Mesodermal cell (in vitro differentiated cells): ENCODE results near the gene TGM6.

ENCODE experiments used
- H3K27ac ChIP-seq: 2 replicates; pipeline ENCODE4 v1.7.0; 2013; ENCODE audit warnings: mild to moderate bottlenecking, low read depth, low read length, moderate library complexity; ENCODE audit not compliant: severe bottlenecking
- H3K36me3 ChIP-seq: 2 replicates; pipeline ENCODE4 v1.7.1; 2013; ENCODE audit warnings: mild to moderate bottlenecking, low read length, moderate library complexity; ENCODE audit not compliant: control insufficient read depth, insufficient read depth
- H3K4me1 ChIP-seq: one replicate; pipeline ENCODE4 v1.7.1; 2013; ENCODE audit warnings: mild to moderate bottlenecking, low read length; ENCODE audit not compliant: insufficient read depth, control insufficient read depth, poor library complexity, severe bottlenecking
- H3K4me3 ChIP-seq: 2 replicates; pipeline ENCODE4 v1.7.0; 2013; ENCODE audit warnings: low read length, control low read depth, mild to moderate bottlenecking; ENCODE audit not compliant: insufficient read depth, poor library complexity, severe bottlenecking; ENCODE audit errors: extremely low read depth
- H3K9me3 ChIP-seq: 2 replicates; pipeline ENCODE4 v1.7.1; 2013; ENCODE audit warnings: mild to moderate bottlenecking, low read length, moderate library complexity; ENCODE audit not compliant: control insufficient read depth
- WGBS, 2 experiments: methylation state at CpG; one replicate each; pipeline ENCODE4 v1.1.5; 2013; ENCODE audit warnings: missing lambda C conversion rate in 2 of 2; ENCODE audit not compliant: insufficient coverage in 2 of 2; 5-methylcytosine and 5-hydroxymethylcytosine counted together

The TGM6 gene

DNA sequence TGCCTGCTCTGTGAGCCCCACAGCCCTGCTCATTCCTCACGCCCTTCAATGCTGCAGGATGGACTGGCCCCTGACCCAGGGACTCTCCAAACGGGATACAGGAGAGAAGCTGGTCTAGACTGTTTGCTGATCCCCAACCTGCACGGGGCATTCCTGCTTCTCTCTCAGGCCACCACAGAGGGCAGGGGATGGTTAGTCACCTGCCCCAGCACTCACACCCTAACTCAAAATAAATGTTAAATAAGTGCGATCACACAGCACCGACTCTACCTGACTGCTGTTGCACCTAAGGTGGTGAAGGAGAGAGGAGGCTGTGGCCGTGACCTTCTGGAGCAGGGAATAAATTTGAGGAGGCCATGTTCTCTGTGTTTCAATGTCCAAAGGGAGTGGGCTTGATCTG, 39.9 kb upstream of the TGM6 start:
- 92 to 98% methylated on average over 5 to 6 of the region's 6 CpGs for WGBS, 2 experiments
- no peaks in the 10 kb centered on the region for H3K9me3 ChIP-seq
- H3K4me3 ChIP-seq: no peak overlapping the region
- no peak overlapping the region for H3K27ac ChIP-seq
- H3K36me3 ChIP-seq: no peaks in the 10 kb centered on the region
- H3K4me1 ChIP-seq: no peaks in the 10 kb centered on the region

- no peak overlapping the region for H3K4me3 ChIP-seq
- H3K27ac ChIP-seq: no peak overlapping the region
- 85 to 93% methylated on average over 6 to 7 of the region's 7 CpGs for WGBS, 2 experiments
- H3K36me3 ChIP-seq: no peaks in the 10 kb centered on the region
- no peaks in the 10 kb centered on the region for H3K9me3 ChIP-seq
- no peaks in the 10 kb centered on the region for H3K4me1 ChIP-seq
These were observed 39.4 kb upstream of the TGM6 start for GRCh38 chr20:2341336-2341735.

DNA sequence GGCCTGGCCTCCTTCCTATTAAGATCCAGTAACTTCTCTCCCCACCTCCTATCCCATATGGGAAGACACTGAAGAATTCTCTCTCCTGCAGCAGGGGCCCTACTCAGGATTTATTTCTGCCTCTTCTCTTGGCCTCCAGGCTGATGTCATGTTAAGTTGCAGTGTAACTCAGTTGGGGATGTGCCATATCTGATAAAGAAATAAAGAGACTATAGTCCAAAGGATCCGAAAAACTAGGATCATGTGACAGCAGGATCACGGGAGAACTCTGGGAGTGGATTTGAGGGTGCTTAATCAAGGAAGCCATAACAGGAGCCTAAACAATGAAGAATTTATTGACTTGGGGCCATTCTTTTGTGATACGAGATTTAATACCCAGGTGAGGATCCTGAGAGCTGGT, 38.5 kb upstream of the TGM6 start:
- Histone ChIP-seq H3K27ac (no peak overlapping the region), H3K4me3 (no peak overlapping the region), H3K9me3 (no peaks in the 10 kb centered on the region), H3K4me1 (no peaks in the 10 kb centered on the region), H3K36me3 (no peaks in the 10 kb centered on the region)
- 96 to 98% methylated on average over 3 of the region's 3 CpGs for WGBS, 2 experiments

GRCh38 chr20:2346188-2346587, 34.5 kb upstream of the TGM6 start:
- Histone ChIP-seq H3K4me1 (peaks cover 13% of the 10 kb centered on the region), H3K4me3 (no peak overlapping the region), H3K9me3 (no peaks in the 10 kb centered on the region), H3K27ac (no peak overlapping the region), H3K36me3 (no peaks in the 10 kb centered on the region)
- WGBS, 2 experiments: 47 to 55% methylated on average over 3 of the region's 3 CpGs

GRCh38 chr20:2348336-2348735, 32.4 kb upstream of the TGM6 start:
- no peak overlapping the region for H3K27ac ChIP-seq
- H3K4me1 ChIP-seq: peaks cover 13% of the 10 kb centered on the region
- H3K9me3 ChIP-seq: no peaks in the 10 kb centered on the region
- no peak overlapping the region for H3K4me3 ChIP-seq
- no peaks in the 10 kb centered on the region for H3K36me3 ChIP-seq
- WGBS, 2 experiments: 88 to 95% methylated on average over 4 to 5 of the region's 5 CpGs

GRCh38 chr20:2349801-2350200, 30.9 kb upstream of the TGM6 start:
- WGBS, 2 experiments: 46 to 87% methylated on average over 2 to 4 of the region's 4 CpGs
- Histone ChIP-seq H3K4me1 (peaks cover 13% of the 10 kb centered on the region), H3K9me3 (no peaks in the 10 kb centered on the region), H3K27ac (no peak overlapping the region), H3K4me3 (no peak overlapping the region), H3K36me3 (no peaks in the 10 kb centered on the region)

DNA sequence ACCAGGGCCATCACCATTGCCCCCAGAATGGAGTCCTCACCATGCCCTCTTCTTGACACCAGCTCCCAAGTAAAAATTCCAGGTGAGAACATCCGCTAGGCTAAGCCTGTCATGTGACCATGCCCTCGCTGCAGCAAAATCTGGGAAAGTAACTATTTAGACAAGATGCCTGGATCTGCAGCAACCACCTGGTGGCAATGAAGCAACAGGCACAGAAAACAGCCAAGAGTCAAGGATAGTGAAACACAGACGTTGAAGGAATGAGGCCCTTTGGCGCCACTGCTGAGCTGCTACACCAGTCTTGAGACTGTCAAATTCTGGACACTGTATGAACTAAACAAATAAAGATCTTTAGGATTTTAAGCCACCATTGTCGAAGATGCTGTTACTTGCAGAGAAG, 30.1 kb upstream of the TGM6 start:
- H3K9me3 ChIP-seq: no peaks in the 10 kb centered on the region
- H3K36me3 ChIP-seq: no peaks in the 10 kb centered on the region
- 76 to 78% methylated on average over 5 of the region's 5 CpGs for WGBS, 2 experiments
- peaks cover 13% of the 10 kb centered on the region for H3K4me1 ChIP-seq
- no peak overlapping the region for H3K27ac ChIP-seq
- H3K4me3 ChIP-seq: no peak overlapping the region

DNA sequence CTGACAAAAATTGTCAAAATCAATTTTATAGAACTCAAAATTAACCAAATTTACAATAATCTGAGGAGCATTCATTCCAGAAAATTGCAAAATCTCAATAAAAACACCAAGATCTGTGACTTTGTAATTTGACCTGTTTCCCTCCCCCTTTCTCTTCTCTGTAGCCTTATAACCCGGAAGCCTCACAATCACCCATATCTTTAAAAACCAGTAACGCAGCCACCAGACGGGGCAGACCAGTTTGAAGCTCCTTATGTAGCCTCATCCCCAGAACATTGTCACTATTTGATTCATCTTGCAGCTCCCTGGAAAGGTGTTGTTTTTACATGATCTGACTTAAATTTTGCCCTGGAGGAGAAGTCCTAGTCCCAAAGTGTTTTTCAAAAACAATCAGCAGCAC, 27.5 kb upstream of the TGM6 start:
- no peak overlapping the region for H3K27ac ChIP-seq
- H3K9me3 ChIP-seq: no peaks in the 10 kb centered on the region
- no peak overlapping the region for H3K4me3 ChIP-seq
- no peaks in the 10 kb centered on the region for H3K36me3 ChIP-seq
- peaks cover 13% of the 10 kb centered on the region for H3K4me1 ChIP-seq
- WGBS, 2 experiments: 78 to 100% methylated on average over 1 to 2 of the region's 3 CpGs

- H3K27ac ChIP-seq: no peak overlapping the region
- WGBS, 2 experiments: 73 to 100% methylated on average over 1 of the region's 2 CpGs
- H3K4me3 ChIP-seq: no peak overlapping the region
- peaks cover 10% of the 10 kb centered on the region for H3K9me3 ChIP-seq
- no peaks in the 10 kb centered on the region for H3K36me3 ChIP-seq
- H3K4me1 ChIP-seq: no peaks in the 10 kb centered on the region
These were observed 23.6 kb upstream of the TGM6 start for GRCh38 chr20:2357114-2357513.

- no peaks in the 10 kb centered on the region for H3K36me3 ChIP-seq
- H3K4me3 ChIP-seq: no peak overlapping the region
- H3K27ac ChIP-seq: no peak overlapping the region
- no peaks in the 10 kb centered on the region for H3K4me1 ChIP-seq
- 100% methylated on average over 2 of the region's 3 CpGs; no CpG with 5 or more reads in 1 of the 2 experiments for WGBS, 2 experiments
- peaks cover 11% of the 10 kb centered on the region for H3K9me3 ChIP-seq
These were observed 22.7 kb upstream of the TGM6 start for GRCh38 chr20:2358006-2358405.

GRCh38 chr20:2361035-2361593, 19.6 kb upstream of the TGM6 start:
- H3K27ac ChIP-seq: no peak overlapping the region
- H3K9me3 ChIP-seq: peaks cover 11% of the 10 kb centered on the region
- H3K4me1 ChIP-seq: peaks cover 3% of the 10 kb centered on the region
- no peaks in the 10 kb centered on the region for H3K36me3 ChIP-seq
- no peak overlapping the region for H3K4me3 ChIP-seq
